ENCODE data around the gene RNF208.

DNA sequence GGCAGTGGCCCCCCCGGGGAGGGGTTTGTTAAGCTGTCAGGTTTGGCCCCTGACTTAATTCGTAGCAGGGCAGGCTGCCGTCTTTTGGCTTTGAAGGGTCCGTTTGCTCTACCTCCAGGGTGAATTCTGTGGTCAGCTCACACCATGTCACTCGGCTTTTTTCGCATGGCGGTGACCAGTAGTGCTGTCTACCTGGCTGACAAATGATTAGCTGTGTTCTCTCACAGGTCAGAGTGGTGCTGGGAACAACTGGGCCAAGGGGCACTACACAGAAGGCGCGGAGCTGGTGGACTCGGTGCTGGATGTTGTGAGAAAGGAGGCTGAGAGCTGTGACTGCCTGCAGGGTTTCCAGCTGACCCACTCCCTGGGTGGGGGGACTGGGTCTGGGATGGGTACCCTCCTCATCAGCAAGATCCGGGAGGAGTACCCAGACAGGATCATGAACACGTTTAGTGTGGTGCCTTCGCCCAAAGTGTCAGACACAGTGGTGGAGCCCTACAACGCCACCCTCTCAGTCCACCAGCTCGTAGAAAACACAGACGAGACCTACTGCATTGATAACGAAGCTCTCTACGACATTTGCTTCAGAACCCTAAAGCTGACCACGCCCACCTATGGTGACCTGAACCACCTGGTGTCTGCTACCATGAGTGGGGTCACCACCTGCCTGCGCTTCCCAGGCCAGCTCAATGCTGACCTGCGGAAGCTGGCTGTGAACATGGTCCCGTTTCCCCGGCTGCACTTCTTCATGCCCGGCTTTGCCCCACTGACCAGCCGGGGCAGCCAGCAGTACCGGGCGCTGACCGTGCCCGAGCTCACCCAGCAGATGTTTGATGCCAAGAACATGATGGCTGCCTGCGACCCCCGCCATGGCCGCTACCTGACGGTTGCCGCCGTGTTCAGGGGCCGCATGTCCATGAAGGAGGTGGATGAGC, 20.5 kb upstream of the RNF208 start:
- TF ChIP-seq, protein P1, sequence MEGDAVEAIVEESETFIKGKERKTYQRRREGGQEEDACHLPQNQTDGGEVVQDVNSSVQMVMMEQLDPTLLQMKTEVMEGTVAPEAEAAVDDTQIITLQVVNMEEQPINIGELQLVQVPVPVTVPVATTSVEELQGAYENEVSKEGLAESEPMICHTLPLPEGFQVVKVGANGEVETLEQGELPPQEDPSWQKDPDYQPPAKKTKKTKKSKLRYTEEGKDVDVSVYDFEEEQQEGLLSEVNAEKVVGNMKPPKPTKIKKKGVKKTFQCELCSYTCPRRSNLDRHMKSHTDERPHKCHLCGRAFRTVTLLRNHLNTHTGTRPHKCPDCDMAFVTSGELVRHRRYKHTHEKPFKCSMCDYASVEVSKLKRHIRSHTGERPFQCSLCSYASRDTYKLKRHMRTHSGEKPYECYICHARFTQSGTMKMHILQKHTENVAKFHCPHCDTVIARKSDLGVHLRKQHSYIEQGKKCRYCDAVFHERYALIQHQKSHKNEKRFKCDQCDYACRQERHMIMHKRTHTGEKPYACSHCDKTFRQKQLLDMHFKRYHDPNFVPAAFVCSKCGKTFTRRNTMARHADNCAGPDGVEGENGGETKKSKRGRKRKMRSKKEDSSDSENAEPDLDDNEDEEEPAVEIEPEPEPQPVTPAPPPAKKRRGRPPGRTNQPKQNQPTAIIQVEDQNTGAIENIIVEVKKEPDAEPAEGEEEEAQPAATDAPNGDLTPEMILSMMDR (IDR thresholded peaks at IDR 0.05): no peak
- TF ChIP-seq POLR2A (IDR thresholded peaks at IDR 0.05): no peak
